Hepatocyte (in vitro differentiated cells): ENCODE results near the gene LIN7C.

Experiments
- EZH2 ChIP-seq: fragments of 200-600 bp; sonication (generic); IDR thresholded peaks from 2 replicates; pipeline ENCODE4 v1.6.1; 2016; ENCODE audit warnings: antibody characterized with exemption, mild to moderate bottlenecking, borderline replicate concordance
- EZH2phosphoT487 ChIP-seq: fragments of 200-600 bp; sonication (generic); IDR thresholded peaks from one replicate; pipeline ENCODE4 v1.6.1; 2018; ENCODE audit warnings: antibody characterized with exemption, mild to moderate bottlenecking, low read depth, moderate library complexity; ENCODE audit not compliant: unreplicated experiment, severe bottlenecking
- TF ChIP-seq, protein P1 (sequence below): fragments of 200-600 bp; sonication (generic); IDR thresholded peaks from 2 replicates; pipeline ENCODE4 v1.5.1; 2016; ENCODE audit warnings: antibody characterized with exemption, mild to moderate bottlenecking; ENCODE audit not compliant: poor library complexity

DNA sequence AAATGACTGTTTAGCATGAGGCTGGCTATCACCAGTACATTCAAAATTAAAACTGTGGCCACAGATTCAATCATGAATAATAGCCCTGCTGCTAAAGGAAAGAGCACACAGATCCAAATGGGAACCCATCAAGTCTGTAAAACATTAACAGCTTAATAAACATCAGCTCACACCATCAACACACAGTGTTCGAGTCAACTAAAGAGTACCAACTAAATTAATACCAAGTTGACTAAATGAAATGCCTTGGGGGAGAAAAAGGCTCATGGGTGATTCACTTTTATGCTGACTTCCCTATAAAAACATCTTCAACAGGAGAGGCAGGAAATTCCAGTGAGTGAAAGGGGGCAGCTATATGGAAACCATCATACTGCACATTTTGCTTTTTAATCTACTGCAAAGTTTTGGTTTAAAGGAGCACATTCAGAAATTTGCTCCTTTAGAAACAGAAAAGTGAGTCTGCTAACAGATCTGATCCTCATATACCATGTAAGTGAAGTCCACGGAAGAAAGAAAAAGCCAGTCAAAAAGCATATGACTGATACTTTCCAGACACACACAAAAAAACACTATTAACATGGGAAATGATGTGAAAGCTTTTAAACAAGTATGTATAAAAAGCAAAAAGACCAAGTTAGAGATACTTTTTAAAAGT is 50.3 kb downstream of the LIN7C start:
- TF ChIP-seq EZH2phosphoT487 (no peak), EZH2 (no peak)
- TF ChIP-seq, protein P1, sequence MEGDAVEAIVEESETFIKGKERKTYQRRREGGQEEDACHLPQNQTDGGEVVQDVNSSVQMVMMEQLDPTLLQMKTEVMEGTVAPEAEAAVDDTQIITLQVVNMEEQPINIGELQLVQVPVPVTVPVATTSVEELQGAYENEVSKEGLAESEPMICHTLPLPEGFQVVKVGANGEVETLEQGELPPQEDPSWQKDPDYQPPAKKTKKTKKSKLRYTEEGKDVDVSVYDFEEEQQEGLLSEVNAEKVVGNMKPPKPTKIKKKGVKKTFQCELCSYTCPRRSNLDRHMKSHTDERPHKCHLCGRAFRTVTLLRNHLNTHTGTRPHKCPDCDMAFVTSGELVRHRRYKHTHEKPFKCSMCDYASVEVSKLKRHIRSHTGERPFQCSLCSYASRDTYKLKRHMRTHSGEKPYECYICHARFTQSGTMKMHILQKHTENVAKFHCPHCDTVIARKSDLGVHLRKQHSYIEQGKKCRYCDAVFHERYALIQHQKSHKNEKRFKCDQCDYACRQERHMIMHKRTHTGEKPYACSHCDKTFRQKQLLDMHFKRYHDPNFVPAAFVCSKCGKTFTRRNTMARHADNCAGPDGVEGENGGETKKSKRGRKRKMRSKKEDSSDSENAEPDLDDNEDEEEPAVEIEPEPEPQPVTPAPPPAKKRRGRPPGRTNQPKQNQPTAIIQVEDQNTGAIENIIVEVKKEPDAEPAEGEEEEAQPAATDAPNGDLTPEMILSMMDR = no peak
